ENCODE results near the gene SSRP1. TPM values are rescaled to one million over a fixed set of nuclear protein-coding genes. Genes with fewer than 3 reads are reported as not detected.
A peak's percentile ranks its signal among the peaks of the same experiment; 100 is the strongest.

The SSRP1 gene
- total RNA-seq, 1 donor from 2014 or later, result 34.6 TPM

DNA sequence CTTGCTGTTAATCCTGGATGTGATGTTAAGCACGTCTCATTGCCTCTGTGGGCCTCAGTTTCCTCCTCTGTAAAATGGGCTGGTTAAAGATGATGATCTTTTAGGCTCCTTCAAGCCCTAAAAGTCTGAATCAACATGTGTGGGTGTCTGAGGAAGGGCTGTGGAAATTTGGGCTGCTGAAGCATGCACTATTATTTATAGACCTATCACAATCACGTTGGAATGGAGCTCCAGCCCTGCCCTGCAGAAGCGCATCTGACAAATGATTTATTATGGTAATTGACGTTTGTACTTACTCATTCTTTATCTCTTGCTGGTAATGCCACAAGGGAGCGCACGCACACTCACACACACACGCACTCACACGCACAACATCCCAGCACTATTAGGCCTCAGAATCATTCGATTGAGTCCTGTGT lies 22.9 kb upstream of the SSRP1 start:
- H3K4me1 ChIP-seq, result peaks cover 22% of the 10 kb centered on the region
- no peak overlapping the region for H3K4me3 ChIP-seq
- no peak for DNase-seq
- intact Hi-C loops (cut with micrococcal nuclease), result no loop called here
- peak overlapping the region; percentile 64 for H3K27ac ChIP-seq (replicated peaks)
- no peaks in the 10 kb centered on the region for H3K9me3 ChIP-seq (replicated peaks)
- TF ChIP-seq, protein P1, sequence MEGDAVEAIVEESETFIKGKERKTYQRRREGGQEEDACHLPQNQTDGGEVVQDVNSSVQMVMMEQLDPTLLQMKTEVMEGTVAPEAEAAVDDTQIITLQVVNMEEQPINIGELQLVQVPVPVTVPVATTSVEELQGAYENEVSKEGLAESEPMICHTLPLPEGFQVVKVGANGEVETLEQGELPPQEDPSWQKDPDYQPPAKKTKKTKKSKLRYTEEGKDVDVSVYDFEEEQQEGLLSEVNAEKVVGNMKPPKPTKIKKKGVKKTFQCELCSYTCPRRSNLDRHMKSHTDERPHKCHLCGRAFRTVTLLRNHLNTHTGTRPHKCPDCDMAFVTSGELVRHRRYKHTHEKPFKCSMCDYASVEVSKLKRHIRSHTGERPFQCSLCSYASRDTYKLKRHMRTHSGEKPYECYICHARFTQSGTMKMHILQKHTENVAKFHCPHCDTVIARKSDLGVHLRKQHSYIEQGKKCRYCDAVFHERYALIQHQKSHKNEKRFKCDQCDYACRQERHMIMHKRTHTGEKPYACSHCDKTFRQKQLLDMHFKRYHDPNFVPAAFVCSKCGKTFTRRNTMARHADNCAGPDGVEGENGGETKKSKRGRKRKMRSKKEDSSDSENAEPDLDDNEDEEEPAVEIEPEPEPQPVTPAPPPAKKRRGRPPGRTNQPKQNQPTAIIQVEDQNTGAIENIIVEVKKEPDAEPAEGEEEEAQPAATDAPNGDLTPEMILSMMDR (IDR thresholded peaks at IDR 0.05; ENCODE audit: borderline replicate concordance), result no peak
- H3K27me3 ChIP-seq (ENCODE audit: low read depth), result no peaks in the 10 kb centered on the region
- H3K36me3 ChIP-seq, result no peaks in the 10 kb centered on the region

DNA sequence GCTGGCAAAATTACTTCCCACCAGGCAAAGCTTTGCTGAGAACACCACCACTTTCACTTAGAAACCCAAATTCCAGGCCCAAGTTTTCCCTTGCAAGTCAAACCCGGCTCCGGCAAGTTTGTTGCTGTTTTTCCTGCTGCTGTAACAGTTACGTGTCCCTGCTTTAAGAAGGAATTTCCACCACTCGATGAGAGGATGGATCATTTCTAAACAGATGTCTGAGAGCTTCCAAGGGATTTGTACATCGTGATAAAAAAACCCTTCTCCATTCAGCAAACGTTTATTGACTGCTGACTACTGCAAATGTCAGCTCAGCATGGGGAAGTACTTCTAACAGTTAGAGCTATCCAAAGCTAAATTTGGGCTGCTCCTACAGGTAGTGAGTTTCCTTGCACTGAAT lies 22.2 kb upstream of the SSRP1 start:
- H3K27me3 ChIP-seq (ENCODE audit: low read depth), result no peaks in the 10 kb centered on the region
- H3K4me1 ChIP-seq, result peaks cover 22% of the 10 kb centered on the region
- no peak overlapping the region for H3K4me3 ChIP-seq
- H3K9me3 ChIP-seq (replicated peaks), result no peaks in the 10 kb centered on the region
- peak overlapping the region; percentile 64 for H3K27ac ChIP-seq (replicated peaks)
- intact Hi-C loops (cut with micrococcal nuclease), result no loop called here
- TF ChIP-seq, protein P1 (IDR thresholded peaks at IDR 0.05; ENCODE audit: borderline replicate concordance), result no peak
- H3K36me3 ChIP-seq, result no peaks in the 10 kb centered on the region
- no peak for DNase-seq

DNA sequence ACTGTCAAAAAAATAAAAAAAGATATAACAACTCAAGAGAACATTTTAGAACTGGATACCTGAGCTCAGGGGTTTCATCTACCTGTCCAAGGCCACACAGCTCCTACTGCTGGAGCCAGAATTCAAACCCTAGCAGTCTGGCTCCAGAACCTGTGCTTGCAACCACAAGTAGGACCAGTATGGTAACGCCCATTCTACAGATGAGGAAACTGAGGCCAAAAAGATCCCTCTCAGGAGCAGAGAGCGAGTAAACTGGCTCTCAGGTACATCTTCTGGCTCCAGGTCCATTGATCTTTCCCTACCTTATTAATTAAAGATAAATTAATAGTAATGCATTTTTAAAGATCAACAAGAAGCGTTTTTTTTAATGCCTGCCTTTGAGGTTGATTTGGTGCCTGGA lies 21.6 kb upstream of the SSRP1 start:
- no peak for DNase-seq
- Histone ChIP-seq H3K27ac (replicated peaks) (peak overlapping the region; percentile 64), H3K9me3 (replicated peaks) (no peaks in the 10 kb centered on the region), H3K4me1 (peaks cover 22% of the 10 kb centered on the region), H3K4me3 (no peak overlapping the region), H3K36me3 (no peaks in the 10 kb centered on the region), H3K27me3 (ENCODE audit: low read depth) (no peaks in the 10 kb centered on the region)
- TF ChIP-seq, protein P1 (IDR thresholded peaks at IDR 0.05; ENCODE audit: borderline replicate concordance), result no peak
- intact Hi-C loops (cut with micrococcal nuclease), result no loop called here

DNA sequence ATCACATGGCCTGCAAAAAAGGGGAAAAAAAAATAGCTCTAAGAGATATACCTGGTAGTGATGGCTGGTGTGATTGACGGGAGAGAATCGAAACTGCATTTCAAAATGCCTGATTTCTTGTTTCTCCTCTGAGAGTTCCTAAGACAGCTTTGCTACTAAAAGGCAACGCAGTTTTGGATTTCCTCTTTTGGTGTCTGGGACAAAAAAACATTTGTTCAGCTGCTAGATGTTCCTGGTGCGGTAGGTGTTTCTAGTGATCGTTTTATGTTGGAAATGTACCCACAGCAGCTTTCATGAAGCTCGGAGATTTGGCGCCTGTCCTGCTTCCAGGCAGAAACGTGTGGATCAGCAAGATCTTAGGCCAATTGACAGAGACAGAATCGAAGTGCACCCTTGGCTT lies 20.6 kb upstream of the SSRP1 start:
- TF ChIP-seq, protein P1 (IDR thresholded peaks at IDR 0.05; ENCODE audit: borderline replicate concordance), result no peak
- Histone ChIP-seq H3K27ac (replicated peaks) (no peak overlapping the region), H3K4me3 (no peak overlapping the region), H3K36me3 (no peaks in the 10 kb centered on the region), H3K4me1 (peaks cover 22% of the 10 kb centered on the region), H3K9me3 (replicated peaks) (peaks cover 3% of the 10 kb centered on the region), H3K27me3 (ENCODE audit: low read depth) (no peaks in the 10 kb centered on the region)
- intact Hi-C loops (cut with micrococcal nuclease), result no loop called here
- no peak for DNase-seq

DNA sequence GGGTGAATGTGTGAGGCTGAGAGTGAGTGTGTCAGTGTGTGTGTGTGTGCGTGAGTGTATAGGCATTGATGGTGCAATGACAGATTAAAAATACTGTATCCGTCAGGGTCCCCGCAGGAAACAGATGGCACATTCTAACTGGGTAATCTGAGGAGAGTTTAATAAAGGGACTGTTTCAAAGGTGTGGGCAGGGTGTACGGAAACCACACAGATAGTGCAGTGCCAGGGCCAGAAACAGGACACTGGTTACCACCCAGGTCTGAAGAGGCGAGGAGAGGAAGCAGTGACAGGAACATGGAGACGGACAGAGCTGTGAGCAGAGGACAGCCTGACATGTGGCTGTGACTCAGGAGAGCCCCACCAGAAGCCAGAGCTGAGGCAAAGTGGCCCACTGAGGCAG lies 19.0 kb upstream of the SSRP1 start:
- intact Hi-C loops (cut with micrococcal nuclease), result no loop called here
- H3K4me1 ChIP-seq, result peaks cover 28% of the 10 kb centered on the region
- no peak for DNase-seq

More for the DNA sequence above, 19.0 kb upstream of the SSRP1 start:
- no peak overlapping the region for H3K27ac ChIP-seq (replicated peaks)
- no peak overlapping the region for H3K4me3 ChIP-seq
- H3K9me3 ChIP-seq (replicated peaks), result peaks cover 6% of the 10 kb centered on the region
- TF ChIP-seq, protein P1 (IDR thresholded peaks at IDR 0.05; ENCODE audit: borderline replicate concordance), result no peak
- H3K36me3 ChIP-seq, result no peaks in the 10 kb centered on the region
- no peaks in the 10 kb centered on the region for H3K27me3 ChIP-seq (ENCODE audit: low read depth)
